Calu3 (cell line): ENCODE results near the gene MICAL1. TPM values are rescaled to one million over a fixed set of nuclear protein-coding genes. Genes with fewer than 3 reads are reported as not detected.

Source experiments
- BruUV-seq: library from RNA; stranded (reverse); fragments of 400-500 nt; replicated peaks from 2 replicates; lab custom pipeline; 2021; lab: Mats Ljungman, UMichigan
- CTCF ChIA-PET: fragments of 300-600 bp; sonication (Branson Sonifier 250); formaldehyde crosslinking; loops from one replicate; lab custom pipeline; 2022; ENCODE audit warnings: antibody characterized with exemption; lab: Charles Lee
- DNase-seq: peaks from one replicate; pipeline ENCODE4 v3.0.0; 2022
- H3K27ac Mint-ChIP-seq: one replicate; pipeline ENCODE4 v1.8.0; 2022; ENCODE audit warnings: mixed read lengths; ENCODE audit not compliant: unreplicated experiment
- H3K27me3 Mint-ChIP-seq: one replicate; pipeline ENCODE4 v1.8.0; 2022; ENCODE audit warnings: mixed read lengths; ENCODE audit not compliant: unreplicated experiment
- H3K36me3 Mint-ChIP-seq: one replicate; pipeline ENCODE4 v1.8.0; 2022; ENCODE audit warnings: mild to moderate bottlenecking, moderate library complexity, mixed read lengths; ENCODE audit not compliant: insufficient read depth, unreplicated experiment
- H3K4me1 Mint-ChIP-seq: one replicate; pipeline ENCODE4 v1.8.0; 2022; ENCODE audit warnings: mild to moderate bottlenecking, low read depth, mixed read lengths; ENCODE audit not compliant: unreplicated experiment
- H3K4me3 Mint-ChIP-seq: one replicate; pipeline ENCODE4 v1.8.0; 2022; ENCODE audit warnings: mild to moderate bottlenecking, low read depth, moderate library complexity, mixed read lengths; ENCODE audit not compliant: unreplicated experiment
- H3K9me3 Mint-ChIP-seq: one replicate; pipeline ENCODE4 v1.8.0; 2022; ENCODE audit warnings: low read depth, mixed read lengths; ENCODE audit not compliant: unreplicated experiment
- CTCF ChIP-seq: fragments of 200-600 bp; IDR thresholded peaks from one replicate; pipeline ENCODE4 v1.8.0; 2022; ENCODE audit warnings: antibody characterized with exemption; ENCODE audit not compliant: unreplicated experiment
- intact Hi-C: fragments of 100-400 bp; cut with micrococcal nuclease; formaldehyde crosslinking; loops from one replicate; pipeline ENCODE4 v1.10.0; 2022; ENCODE audit not compliant: unreplicated experiment
- total RNA-seq: library from RNA; stranded (reverse); gene quantifications from 2 replicates; pipeline ENCODE4 v1.2.3, GENCODE V29; 2022

The MICAL1 gene
- total RNA-seq, 1 experiment from 2014 or later = 22.5 TPM

- no peaks in the 10 kb centered on the region for H3K27me3 Mint-ChIP-seq
- peaks cover 48% of the 10 kb centered on the region for H3K36me3 Mint-ChIP-seq
- peak; percentile 89 for DNase-seq
- CTCF ChIA-PET = interaction anchor here (0.6 to 2.6 kb wide), 6 partner anchors 15 to 599 kb away, joined by 3 to 17 read pairs (median 5); partner anchors contain the start of genes CD164 and MICAL1
- no peaks in the 10 kb centered on the region for H3K9me3 Mint-ChIP-seq
- no peaks in the 10 kb centered on the region for H3K4me1 Mint-ChIP-seq
- peak within 1 kb of the TSS; percentile 96 for H3K27ac Mint-ChIP-seq
- no peak for TF ChIP-seq CTCF
- no TSS peak for BruUV-seq
- intact Hi-C loops = loop anchor here (5.0 kb wide), 1 partner anchor 58 kb away; the partner anchor contains the start of gene CD164
- peak within 1 kb of the TSS; percentile 93 for H3K4me3 Mint-ChIP-seq
Measured at GRCh38 chr6:109440331-109441068, 15.1 kb downstream of the MICAL1 start, which contains the start of the genes PPIL6 and SMPD2. Gene PPIL6 (minus strand): TSS chr6:109440628. CDS start chr6:109440590, 38 bp downstream. Gene SMPD2 (plus strand): TSS chr6:109440724. CDS start chr6:109441122, 398 bp downstream.

- BruUV-seq = no TSS peak
Measured at GRCh38 chr6:109436041-109436440, 19.5 kb downstream of the MICAL1 start.

GRCh38 chr6:109434456-109434855, 21.1 kb downstream of the MICAL1 start:
- no peak for TF ChIP-seq CTCF
- H3K27me3 Mint-ChIP-seq = no peaks in the 10 kb centered on the region
- no peak overlapping the region for H3K4me3 Mint-ChIP-seq
- H3K27ac Mint-ChIP-seq = no peak overlapping the region
- H3K4me1 Mint-ChIP-seq = no peaks in the 10 kb centered on the region
- CTCF ChIA-PET = no interaction called here
- peaks cover 9% of the 10 kb centered on the region for H3K36me3 Mint-ChIP-seq
- no TSS peak for BruUV-seq
- H3K9me3 Mint-ChIP-seq = no peaks in the 10 kb centered on the region
- intact Hi-C loops = no loop called here
- no peak for DNase-seq

More at GRCh38 chr6:109436041-109436440, 19.5 kb downstream of the MICAL1 start:
- H3K4me3 Mint-ChIP-seq = no peak overlapping the region
- TF ChIP-seq CTCF = no peak
- no peaks in the 10 kb centered on the region for H3K4me1 Mint-ChIP-seq
- intact Hi-C loops = no loop called here
- no peaks in the 10 kb centered on the region for H3K9me3 Mint-ChIP-seq
- H3K27me3 Mint-ChIP-seq = no peaks in the 10 kb centered on the region
- DNase-seq = no peak
- no peak overlapping the region for H3K27ac Mint-ChIP-seq
- H3K36me3 Mint-ChIP-seq = peaks cover 25% of the 10 kb centered on the region
- CTCF ChIA-PET = no interaction called here

- H3K4me3 Mint-ChIP-seq = no peak overlapping the region
- TF ChIP-seq CTCF = no peak
- no peak overlapping the region for H3K27ac Mint-ChIP-seq
- BruUV-seq = no TSS peak
- H3K36me3 Mint-ChIP-seq = no peaks in the 10 kb centered on the region
- peaks cover 5% of the 10 kb centered on the region for H3K4me1 Mint-ChIP-seq
- CTCF ChIA-PET = no interaction called here
- H3K9me3 Mint-ChIP-seq = no peaks in the 10 kb centered on the region
- H3K27me3 Mint-ChIP-seq = no peaks in the 10 kb centered on the region
- DNase-seq = no peak
- intact Hi-C loops = no loop called here
Measured at GRCh38 chr6:109429496-109429895, 26.1 kb downstream of the MICAL1 start.
